RCC 7860 (cell line): Measurements from ENCODE around the gene BORA.
"Not testable (repeated sequence)": the region's sequence is repeated elsewhere in the genome, so short reads cannot be mapped to it uniquely, and the experiment has no call there.

ENCODE experiments used
- DNase-seq: peaks from one replicate; pipeline ENCODE4 v3.0.0-alpha.2; 2015; ENCODE audit warnings: low spot score
- FAIRE-seq: peaks from 2 replicates; lab custom pipeline; 2012; peaks lifted over from hg19 to GRCh38; lab: Jason Lieb, UNC

BORA gene

GRCh38 chr13:72727417-72728289 is at the start of gene BORA, which contains the start of gene MZT1:
BORA (plus strand) TSS chr13:72727923; CDS start chr13:72728941, 1,018 bp downstream.
MZT1 (minus strand) TSS chr13:72727629; CDS start chr13:72727602, 27 bp downstream.
- DNase-seq (peak; percentile 88), FAIRE-seq (peak; percentile 82)

- FAIRE-seq (no peak), DNase-seq (no peak)
These were observed 49.4 kb upstream of the BORA start for GRCh38 chr13:72678312-72678711.

GRCh38 chr13:72680353-72680752 is 47.4 kb upstream of the BORA start:
- DNase-seq (no peak), FAIRE-seq (no peak)

- FAIRE-seq (no peak), DNase-seq (no peak)
These were observed 41.0 kb upstream of the BORA start for GRCh38 chr13:72686766-72687165.

- no peak for DNase-seq
- FAIRE-seq = no peak
These were observed 38.5 kb upstream of the BORA start for GRCh38 chr13:72689181-72689696.

GRCh38 chr13:72692884-72693514 is 34.7 kb upstream of the BORA start:
- FAIRE-seq = no peak
- no peak for DNase-seq

GRCh38 chr13:72693832-72694231 is 33.9 kb upstream of the BORA start:
- no peak for FAIRE-seq
- DNase-seq = no peak

GRCh38 chr13:72694314-72694713 is 33.4 kb upstream of the BORA start:
- no peak for DNase-seq
- FAIRE-seq = no peak

- DNase-seq (no peak), FAIRE-seq (no peak)
These were observed 31.1 kb upstream of the BORA start for GRCh38 chr13:72696579-72696978.

- FAIRE-seq = no peak
These were observed 29.6 kb upstream of the BORA start for GRCh38 chr13:72698164-72698563.

GRCh38 chr13:72700509-72700908 is 27.2 kb upstream of the BORA start:
- no peak for DNase-seq
- no peak for FAIRE-seq

More at GRCh38 chr13:72698164-72698563, 29.6 kb upstream of the BORA start:
- DNase-seq = no peak

- DNase-seq (no peak), FAIRE-seq (no peak)
These were observed 10.9 kb upstream of the BORA start for GRCh38 chr13:72716776-72717175.

GRCh38 chr13:72726185-72726584 is 1.5 kb upstream of the BORA start:
- not testable (repeated sequence) for DNase-seq

GRCh38 chr13:72726726-72727416 is 852 bp upstream of the BORA start:
- DNase-seq (no peak), FAIRE-seq (no peak)

More at GRCh38 chr13:72726185-72726584, 1.5 kb upstream of the BORA start:
- not testable (repeated sequence) for FAIRE-seq

GRCh38 chr13:72728290-72728605 is 525 bp downstream of the BORA start:
- FAIRE-seq (no peak), DNase-seq (no peak)

- FAIRE-seq = no peak
These were observed 9.3 kb downstream of the BORA start for GRCh38 chr13:72737033-72737432.

GRCh38 chr13:72740015-72740414 is 12.3 kb downstream of the BORA start:
- DNase-seq (no peak), FAIRE-seq (no peak)

More at GRCh38 chr13:72737033-72737432, 9.3 kb downstream of the BORA start:
- no peak for DNase-seq

- DNase-seq (no peak), FAIRE-seq (no peak)
These were observed 17.5 kb downstream of the BORA start for GRCh38 chr13:72745260-72745659.

GRCh38 chr13:72751220-72751619 is 23.5 kb downstream of the BORA start:
- FAIRE-seq = no peak

GRCh38 chr13:72754111-72754510 is 26.4 kb downstream of the BORA start:
- DNase-seq = no peak
- FAIRE-seq = no peak

More at GRCh38 chr13:72751220-72751619, 23.5 kb downstream of the BORA start:
- no peak for DNase-seq
